HG03460 (cell line): ENCODE results near the gene C10orf120.

Source experiments
- ATAC-seq: cut with Tn5 transposase; IDR thresholded peaks from one replicate; pipeline ENCODE4 v1.9.1; 2021; ENCODE audit not compliant: unreplicated experiment

Gene C10orf120

DNA sequence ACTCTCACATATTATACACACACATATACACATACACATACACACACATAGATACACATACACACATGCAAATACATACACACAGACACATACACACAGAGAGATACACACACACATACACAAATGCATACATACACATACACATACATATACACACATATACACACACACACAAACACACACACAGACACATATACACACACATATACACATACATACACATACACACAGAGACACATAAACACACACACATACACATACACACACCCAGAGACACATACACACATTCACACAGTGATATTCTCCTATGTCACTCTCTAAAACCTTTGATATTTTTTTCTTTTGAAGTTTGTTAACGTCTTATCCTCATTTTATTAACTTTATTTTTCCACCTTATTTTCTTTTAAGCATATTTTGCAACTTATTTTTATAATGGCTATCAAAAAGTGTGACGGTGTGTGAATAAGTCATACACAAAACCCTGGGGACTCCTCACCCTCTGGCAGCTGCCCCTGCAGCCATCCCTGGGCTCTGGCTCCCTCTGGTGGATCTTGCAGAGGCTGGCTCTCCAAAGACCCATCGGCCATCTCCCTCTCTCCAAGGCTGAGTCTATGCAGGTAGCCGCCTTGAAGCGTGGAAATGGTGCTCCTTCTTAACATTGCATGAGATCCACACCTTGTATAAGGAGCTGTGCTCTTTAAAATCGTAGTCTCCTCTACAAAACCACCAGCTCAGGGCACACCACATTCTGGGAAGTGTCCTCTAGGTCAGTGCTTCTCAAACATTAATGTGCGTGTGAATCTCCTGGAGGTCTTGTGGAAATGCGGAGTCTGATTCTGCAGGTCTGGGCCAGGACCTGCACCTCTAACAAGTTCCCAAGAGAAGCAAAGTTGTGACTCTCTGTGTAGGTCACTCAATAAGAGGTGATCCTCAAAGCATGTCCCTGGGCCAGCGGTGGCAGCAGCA is 4.1 kb upstream of the C10orf120 start:
- no peak for ATAC-seq

DNA sequence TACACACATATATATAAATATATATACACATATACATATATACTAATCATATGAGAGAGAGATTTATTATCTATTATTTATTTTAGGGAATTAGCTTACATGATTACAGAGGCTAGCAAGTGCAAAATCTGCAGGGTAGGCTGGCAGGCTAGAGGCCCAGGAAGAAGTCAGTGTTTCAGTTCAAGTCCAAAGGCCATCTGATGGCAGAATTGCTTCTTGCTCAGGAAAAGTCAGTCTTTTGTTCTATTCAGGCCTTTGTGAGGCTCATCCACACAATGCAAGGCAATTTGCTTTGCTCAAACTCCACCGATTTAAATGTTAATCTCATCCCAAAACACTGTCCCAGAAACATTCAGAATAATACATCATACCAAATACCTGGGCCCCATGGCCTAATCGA is 2.6 kb upstream of the C10orf120 start:
- no peak for ATAC-seq

DNA sequence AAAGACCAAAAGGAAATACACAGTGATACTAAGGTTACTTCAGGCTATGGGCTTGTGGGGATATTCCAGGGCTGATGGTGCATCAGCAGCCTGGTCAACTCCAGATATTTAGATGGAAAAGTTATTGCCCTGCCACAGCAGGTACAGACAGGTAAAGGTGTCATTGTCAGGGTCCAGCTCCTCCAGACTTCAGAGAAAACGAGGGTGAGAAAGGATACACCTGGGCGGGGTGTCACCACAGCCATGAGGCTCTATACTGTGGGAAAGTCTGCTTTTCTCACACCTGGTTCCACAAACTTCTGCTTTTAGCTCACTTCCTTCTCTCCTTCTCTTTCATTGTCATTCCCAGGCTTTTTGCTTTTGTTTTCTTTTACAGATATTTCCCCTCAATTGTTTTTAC is 2.0 kb upstream of the C10orf120 start:
- ATAC-seq = no peak

DNA sequence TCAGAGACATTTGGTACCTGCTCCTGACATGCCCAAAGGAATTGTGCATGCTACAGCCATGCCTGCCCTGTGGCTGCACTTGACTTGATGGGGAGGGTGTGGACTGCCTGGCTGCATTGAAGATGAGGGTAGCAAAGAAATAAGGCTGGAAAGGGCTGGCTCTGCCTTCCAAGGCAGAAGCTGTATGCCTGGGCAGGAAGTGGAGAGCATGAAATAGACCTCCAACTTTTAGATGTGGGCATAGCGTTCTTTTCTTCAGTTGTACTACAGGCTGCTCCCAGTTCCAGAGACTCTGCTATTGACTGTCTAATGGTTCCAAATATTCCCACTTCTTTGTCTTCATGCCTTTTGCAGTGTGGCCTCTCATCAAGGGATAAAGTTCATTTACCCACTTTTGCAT is 3.0 kb downstream of the C10orf120 start:
- ATAC-seq = no peak

DNA sequence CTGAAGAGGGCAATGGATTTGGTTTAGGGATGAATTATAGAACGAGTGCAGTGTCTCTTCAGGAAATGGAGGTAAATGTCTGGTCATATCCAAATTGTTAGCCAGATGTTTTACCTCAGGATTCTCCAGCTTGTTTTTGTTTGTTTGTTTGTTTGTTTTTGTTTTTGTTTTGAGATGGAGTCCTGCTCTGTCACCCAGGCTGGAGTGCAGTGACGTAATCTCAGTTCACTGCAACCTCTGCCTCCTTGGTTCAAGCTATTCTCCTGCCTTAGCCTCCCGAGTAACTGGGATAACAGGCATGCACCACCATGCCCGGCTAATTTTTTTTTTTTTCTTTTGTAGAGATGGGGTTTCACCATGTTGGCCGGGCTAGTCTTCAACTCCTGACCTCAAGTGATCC is 6.9 kb downstream of the C10orf120 start:
- ATAC-seq = no peak

DNA sequence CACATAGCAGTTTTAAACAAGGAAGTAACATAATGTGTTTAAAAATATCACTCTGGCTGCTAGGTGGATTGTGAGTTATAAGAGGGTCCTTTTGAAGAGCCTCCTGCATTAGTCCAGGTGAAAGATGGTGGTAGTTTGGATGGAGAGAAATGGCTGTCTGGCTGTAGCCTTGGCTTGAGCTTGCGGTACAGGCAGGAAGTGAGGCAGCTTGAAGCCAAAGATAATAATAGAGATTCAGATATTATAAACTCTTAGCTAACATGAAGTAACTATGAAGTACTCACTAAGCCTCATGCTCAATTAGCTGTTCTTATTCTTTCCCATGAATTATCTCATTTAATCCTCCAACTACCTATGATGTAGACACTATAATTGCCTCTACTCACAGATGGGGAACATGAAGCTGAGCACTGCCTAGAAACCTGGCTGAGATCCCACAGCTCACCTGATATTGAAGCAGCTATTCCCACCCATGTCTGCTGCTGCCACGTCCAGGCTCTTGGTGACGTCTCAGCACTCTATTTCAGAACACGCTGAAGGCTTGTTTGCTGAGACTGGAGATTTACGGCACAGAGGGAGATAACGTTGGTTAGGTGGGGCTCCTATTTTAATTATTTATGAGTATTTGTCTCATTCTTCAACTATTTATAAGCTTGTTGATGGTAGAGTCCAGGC is 10.4 kb downstream of the C10orf120 start:
- ATAC-seq = no peak

DNA sequence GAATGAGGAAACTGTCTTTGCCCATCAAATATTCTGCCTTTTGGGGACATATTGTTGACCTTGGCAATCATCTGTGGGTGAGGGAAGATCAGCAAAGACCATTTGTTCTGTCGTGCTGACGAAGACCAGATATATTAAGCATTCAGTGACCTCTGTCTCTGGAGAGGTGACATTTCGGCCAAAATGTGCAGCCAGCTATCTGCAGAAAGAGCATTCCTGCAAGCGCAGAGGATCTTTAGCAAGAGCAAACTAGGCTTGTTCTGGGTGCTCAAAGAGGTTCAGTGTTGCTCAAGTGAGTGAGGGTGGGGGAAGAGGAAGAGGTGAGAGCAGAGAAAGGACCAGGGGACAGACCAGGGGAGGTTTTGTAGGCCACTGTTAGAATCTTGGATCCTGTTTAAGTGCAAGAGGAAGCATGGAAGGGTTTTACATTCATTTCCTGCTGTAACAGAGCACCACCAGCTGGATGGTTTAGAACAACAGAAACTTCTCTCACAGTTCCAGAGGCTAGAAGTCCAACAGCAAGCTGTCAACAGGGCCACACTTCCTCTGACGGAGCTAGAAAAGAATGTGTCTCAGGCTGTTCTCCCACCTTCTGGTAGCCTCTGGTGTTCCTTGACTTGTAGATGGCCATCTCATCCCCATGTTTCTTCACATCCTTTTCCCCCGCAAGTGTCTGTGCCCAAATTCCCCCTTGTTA is 11.2 kb downstream of the C10orf120 start:
- no peak for ATAC-seq

DNA sequence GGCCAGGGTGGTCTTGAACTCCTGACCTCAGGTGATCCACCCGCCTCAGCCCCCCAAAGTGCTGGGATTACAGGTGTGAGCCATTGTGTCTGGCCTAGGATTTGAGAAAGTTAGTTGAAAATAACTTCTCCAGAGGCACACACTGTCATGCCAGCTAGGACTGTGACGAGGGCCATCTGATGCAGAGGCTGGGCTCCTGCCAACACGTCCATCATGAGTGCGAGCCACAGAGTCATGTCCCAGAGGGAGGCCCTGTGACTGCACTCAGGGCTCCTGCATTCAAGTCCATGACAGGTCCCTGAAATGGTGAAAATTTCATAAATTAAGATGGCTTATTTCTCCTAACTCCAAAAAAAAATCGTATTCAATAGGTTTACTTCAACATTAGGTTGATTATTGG is 17.1 kb downstream of the C10orf120 start:
- ATAC-seq = no peak

DNA sequence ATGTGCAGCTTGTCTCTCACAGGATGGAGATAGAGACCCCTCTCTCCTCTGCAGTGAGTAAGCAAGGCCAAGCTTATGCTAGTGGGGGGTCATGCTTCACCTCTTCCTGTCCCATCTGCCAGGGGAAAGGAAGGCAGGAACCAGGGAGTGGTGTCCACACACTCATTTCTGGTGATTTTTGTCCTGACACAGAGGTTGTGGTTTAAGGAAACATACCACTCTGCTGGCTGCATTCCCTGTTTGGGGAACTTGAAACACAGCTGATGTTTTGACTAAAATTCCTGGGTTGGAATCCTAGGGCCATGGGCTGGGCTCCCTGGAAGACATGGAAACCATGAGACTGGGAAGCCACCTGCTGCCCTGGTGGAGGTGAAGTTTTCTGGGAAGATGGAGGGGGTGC is 21.4 kb downstream of the C10orf120 start:
- no peak for ATAC-seq

DNA sequence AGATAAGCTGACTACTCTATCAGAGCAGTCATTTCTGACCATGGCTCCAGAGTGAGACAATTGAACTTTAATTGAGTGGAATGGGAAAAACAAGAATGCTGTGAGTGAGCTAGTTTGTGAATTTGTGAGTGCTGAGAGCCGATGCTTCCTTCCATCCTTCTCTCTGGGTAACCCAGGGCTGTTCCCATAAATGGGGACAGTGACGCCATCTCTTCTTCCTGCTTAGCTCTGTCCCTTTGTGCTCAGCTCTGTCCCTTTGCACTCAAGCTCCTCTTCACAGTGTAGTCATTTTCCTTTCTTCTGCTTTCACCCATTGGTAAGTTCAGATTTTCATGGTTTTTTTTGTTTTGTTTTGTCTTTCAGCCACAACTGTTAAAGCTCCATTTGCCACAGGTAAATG is 24.4 kb downstream of the C10orf120 start:
- ATAC-seq = no peak

DNA sequence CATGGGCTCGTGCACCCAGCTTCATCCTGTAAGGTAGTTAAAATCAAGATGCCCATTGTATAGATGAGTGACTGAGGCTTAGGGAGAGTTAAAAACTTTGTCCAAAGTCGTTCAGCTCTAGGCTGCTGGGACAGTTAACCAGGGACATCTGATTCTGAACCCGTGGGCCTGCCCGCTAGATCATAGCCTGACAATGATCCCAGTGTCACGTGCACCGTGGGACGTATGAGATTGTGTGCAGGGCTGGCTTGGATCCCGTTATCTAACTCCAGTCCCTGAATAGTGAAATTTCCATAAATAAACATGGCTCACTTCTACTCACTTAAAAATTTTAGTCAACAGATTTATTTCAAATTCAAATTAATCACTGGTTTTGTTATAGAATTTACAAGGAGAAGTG is 24.9 kb downstream of the C10orf120 start:
- ATAC-seq = no peak

DNA sequence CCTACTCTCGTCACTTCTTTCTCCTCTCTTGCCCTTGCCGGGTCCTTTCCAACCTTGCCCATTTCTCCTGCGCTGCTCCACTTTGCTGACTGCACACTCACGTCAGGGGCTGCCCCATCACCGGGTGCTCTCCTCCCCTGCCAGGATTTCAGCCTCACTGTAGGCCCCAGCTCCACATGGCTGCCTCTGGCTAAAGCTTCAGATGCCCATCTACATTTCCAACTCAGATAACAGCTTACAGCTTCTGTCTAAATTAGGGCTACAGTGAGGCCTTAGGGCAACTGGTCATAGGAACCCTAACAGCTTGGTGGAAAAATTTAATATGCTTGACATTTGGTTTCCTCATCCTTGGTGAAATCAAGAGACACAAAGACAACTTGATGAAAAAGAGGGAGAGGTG is 25.9 kb downstream of the C10orf120 start:
- ATAC-seq = no peak

DNA sequence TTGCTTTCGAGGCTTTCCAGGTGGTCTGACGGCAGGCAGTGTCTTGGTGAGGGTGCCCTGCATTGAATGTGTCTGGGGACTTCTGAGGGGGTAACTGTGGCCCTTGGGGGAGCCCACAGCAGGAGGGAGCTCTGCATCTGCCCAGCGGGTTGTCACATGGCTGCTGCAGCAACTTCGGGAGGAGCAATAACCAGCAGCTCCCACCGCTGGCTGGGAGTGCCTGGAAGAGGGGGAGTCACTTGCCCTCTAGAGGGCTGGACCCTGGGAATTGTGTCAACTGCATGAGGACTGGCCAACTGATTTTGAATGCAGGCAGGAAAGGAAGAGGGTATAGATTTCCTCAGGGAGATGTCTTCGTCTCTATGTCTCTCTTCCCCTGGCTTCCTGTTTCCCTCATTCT is 26.4 kb downstream of the C10orf120 start:
- no peak for ATAC-seq

DNA sequence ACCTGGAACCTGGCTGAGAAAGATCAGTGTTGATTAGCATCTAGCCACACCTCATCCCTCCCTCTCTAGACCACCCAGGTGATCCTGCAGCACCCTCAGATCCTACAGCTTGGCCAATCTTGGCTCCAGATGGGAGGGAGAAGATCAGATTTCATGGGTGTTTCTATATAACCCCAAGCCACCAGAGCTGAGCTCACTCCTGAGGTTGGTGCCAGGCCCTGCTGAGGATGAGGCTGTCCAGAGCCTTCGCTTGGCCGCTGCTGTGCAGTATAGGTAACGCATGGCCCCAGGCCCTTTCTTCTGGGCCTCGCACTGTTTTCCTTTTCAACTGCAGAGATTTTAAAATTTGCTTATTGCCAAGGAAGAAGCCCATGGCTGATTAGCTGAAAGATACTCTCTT is 27.0 kb downstream of the C10orf120 start:
- no peak for ATAC-seq

DNA sequence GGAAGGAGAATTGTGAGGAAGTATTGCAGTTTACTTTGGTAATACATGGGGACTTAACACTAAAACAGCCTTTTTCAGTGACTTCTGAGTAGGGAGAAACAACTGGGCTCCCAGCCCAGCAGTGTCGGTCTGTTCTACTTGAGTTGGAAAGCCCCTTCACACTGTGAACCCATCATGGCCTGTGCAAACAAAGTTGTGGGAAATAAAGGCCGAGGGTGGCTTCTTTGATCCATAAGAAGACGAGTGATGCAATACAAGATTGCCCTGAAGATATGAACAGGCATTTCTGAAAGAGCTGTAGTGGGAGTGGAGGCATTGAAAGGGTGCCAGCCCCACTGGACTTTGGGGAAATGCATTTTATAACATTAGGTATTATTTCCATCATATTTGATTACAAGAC is 28.3 kb downstream of the C10orf120 start:
- no peak for ATAC-seq

DNA sequence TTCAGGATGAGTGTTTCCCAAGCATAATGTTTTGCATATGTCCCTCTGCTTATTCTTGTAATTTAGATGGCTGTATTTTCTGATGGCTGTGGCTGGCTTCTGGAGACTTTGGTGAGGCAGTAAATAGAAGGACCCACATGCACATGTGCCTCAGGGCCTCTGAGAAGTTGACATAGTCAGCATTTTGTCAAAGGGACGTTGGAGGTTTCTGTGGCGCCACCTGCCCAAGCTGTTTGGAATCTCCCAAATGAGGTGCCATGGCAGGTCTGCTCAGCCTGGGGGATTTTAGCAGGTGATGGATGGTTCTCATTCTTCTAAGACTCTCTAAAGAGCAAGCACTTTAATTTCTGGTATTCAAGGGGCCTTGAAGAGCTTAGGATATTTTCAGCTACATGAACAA is 29.8 kb downstream of the C10orf120 start:
- ATAC-seq = no peak

DNA sequence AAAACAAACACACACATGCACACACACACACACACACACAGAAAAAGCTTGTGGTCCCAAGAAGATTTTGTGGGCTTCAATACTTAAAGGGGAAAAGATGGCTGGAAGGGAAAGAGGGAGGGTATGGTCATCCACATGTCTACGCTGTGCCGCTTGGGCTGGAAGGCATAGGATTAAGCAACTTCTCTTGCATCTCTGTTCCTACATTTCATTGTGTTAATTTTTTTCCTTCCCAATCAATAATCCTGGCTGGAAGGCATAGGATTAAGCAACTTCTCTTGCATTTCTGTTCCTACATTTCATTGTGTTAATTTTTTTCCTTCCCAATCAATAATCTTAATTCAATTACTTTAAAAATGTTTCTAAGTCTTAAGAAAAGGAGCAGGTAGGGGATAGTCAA is 30.6 kb downstream of the C10orf120 start:
- no peak for ATAC-seq

DNA sequence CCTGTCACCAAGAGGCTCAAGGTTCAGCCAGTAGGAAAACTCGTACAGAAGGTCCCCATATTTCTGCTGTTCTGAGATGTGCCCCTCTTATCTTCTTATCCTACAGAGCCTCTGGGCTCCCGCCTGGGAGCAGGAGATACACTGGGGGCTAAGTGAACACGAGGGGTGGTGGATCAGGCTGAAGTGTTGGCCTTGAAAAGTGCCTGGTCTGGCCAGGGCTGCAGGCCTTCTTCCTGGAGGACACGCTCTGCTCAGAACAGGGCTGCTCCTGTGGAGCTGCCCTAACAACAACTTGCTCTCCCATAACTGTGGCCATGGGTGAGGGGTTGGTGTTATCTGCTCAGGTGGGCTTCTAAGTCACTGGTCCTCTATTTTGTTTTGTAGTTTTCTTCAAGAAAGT is 33.7 kb downstream of the C10orf120 start:
- no peak for ATAC-seq

DNA sequence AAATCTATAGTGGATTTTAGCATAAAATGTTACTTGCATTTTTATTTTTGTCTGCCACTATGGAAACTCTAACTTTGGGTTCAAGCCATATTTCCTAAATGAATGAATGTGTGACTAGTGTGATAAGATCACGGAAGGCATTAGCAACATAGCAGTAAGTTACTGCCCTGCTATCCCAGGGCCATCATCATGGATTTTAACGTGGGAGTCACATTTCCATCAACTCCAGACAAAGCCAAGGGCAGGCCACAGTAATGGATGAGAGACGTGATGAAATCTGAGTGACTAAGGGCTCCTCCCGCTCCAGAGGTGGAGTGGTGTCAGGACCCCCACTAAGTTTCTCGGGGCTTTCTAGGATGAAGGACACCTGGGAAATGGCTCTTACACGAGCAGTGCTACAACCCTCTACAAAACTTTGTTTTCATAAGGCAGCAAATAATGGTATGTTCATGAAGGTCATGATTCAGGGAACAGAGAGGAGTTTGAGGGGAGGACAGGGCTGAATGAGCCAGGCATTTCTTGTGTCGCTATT is 34.3 kb downstream of the C10orf120 start:
- ATAC-seq = no peak

DNA sequence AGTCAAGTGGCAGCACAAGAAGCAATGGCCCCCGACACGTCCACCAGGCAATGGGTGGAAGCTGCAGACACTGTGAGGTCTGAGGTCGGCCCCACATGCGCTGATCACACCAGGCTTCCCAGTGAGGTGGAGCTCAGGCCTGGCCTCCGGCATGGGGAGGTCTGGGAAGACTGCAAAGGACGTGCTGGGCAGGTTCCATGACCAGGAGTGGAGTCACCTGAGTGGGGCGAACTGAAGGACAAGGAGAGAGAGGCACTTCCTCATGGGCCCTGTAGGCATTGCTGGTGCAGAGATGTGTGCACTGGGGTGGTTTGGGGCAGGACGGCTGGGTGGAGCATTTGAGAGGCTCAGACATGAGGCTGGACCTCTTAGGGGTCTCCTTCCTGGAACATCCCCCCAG is 35.1 kb downstream of the C10orf120 start:
- no peak for ATAC-seq

DNA sequence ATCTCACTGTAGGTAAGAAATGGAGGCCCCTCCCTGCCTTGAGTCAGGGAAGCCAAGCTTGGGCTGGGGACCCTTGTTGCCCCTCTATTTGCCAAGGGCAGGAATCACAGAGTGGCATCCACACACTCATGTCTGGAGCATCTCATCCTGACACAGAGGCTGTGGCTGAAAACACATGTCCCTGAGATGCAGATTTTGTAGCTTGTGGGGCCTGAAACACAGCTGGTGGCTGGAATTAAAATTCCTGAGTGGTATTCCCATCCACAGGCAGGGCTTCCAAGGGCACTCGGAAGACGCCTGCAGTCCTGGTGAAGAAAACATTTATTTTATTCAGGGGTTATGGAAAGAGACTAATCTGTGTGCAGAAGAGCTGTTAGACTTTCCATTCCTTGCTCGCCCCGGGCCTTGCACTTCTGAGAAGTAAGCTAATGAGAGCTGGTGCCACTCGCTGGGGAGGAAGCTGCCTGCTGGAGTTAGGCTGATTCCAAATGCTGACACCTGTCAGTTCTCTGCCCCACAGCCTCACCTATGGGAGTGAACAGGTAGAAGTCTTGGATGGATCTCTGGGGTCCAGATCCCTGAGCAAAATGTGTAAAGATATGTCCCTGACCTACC is 36.0 kb downstream of the C10orf120 start:
- ATAC-seq = no peak
